ENCODE measurements around the gene ASCC3.

DNA sequence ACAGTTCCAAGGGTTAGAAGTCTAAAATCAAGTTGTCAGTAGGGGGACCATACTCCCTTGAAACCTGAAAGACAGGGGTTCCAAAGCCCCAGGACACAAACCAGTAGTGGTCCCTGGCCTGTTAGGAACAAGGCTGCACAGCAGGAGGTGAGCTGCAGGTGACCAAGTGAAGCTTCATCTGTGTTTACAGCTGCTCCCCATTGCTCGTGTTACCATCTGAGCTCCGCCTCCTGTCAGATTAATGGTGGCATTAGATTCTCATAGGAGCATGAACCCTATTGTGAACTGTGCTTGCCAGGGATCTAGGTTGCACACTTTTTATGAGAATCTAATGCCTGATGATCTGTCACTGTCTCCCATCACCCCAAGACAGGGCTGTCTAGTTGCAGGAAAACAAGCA lies 391.1 kb downstream of the ASCC3 start:
- TF ChIP-seq CTCF (IDR thresholded peaks at IDR 0.05) (no peak), POLR2A (IDR thresholded peaks at IDR 0.05) (no peak)

All from tibial nerve (tissue), 3 donors.